HG03159 (cell line): ENCODE results near the gene LRMDA.

Experiments used
- ATAC-seq: cut with Tn5 transposase; IDR thresholded peaks from one replicate; pipeline ENCODE4 v1.9.1; 2021; ENCODE audit warnings: mild to moderate bottlenecking, moderate library complexity; ENCODE audit not compliant: unreplicated experiment

The LRMDA gene

GRCh38 chr10:75654772-75655171, 223.3 kb downstream of the LRMDA start:
- no peak for ATAC-seq

DNA sequence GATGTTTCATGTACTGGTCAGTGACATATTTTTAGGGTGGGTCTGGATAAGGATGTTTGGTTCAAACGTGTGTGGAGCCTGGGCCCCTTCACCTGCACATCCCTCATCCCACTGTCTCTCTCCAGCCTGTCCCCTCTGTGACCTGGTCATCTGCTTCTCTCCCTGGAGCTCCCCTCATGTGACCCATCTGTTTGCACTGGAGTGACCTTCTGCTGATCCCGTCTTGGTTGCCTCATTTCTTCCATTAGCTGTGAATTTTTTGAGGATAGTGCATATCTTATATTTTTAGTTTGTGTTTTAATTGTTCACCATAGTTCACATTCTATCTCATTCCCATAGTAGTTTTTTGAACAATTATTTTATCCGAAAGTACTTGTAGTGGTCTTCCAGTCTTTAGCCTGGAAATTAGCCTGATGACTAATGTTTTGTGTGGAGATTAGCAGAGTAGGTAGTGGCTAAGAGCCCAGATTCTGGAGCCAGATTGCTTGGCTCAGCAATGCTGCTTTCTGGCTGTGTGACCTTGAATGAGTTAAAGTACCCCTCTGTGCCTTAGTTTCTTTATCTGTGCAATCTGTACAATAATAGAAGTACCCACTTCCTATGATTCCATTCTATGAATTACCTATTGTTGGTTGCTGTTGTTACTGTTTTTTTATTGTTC, 224.5 kb downstream of the LRMDA start:
- ATAC-seq: no peak

DNA sequence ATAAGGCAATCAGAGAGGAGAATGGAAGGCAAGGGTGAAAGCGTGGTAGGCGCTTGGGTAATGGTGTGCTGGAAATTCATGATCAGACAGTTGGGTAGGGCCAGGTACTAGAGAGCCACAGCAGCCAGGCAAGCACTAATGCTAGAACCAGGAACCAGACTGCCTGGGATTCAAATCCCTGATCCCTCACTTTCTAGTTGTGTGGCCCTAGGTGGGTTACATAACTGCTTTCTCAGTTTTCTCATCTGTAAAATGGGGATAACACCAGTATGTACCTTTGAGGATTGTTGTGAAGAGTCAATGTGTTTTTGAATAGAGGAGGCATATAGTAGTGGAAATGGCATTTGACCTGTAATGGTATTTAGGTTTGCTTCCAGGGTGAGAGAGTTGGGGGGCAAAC, 225.9 kb downstream of the LRMDA start:
- ATAC-seq: no peak

DNA sequence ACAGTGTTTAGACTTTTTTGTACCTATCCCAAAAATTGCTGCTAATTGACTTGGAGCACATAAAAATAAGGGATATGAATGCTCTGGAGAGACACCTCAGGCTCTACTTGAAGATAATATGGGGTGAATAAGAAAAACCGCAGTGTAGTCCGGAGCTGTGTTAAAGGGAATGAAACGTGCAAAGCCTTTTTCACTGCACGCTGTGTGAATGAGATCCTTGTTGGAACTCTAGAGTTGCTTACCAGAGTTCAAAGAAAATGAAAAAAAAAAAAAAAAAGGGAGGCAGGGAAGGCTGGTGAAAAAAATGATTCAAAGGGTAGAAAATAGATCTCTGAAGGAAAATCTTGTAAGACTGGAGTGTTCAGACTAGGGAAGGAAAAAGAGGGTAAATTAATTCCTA, 226.6 kb downstream of the LRMDA start:
- ATAC-seq: no peak

GRCh38 chr10:75658496-75658895, 227.1 kb downstream of the LRMDA start:
- ATAC-seq: no peak

DNA sequence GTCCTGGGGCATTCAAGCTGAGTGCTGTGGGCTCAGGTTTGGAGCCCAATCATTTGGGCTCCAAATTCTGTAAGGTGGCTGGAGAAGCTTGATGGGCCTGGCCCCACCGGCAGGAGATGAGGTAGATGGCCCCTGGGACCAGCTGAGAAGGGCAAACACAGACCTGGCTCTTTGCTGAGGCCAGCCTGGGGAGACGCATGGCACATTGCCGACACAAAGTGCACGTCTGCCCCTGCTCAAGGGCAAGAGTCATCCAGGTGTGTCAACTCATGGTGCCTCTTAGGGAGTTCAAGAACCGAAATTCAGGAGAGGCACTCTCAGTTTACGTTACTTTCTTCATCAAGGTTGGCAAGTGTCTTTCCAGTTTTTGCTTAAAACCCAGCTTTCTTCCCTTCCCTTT, 227.5 kb downstream of the LRMDA start:
- ATAC-seq: no peak

GRCh38 chr10:75660823-75661222, 229.4 kb downstream of the LRMDA start:
- no peak for ATAC-seq

DNA sequence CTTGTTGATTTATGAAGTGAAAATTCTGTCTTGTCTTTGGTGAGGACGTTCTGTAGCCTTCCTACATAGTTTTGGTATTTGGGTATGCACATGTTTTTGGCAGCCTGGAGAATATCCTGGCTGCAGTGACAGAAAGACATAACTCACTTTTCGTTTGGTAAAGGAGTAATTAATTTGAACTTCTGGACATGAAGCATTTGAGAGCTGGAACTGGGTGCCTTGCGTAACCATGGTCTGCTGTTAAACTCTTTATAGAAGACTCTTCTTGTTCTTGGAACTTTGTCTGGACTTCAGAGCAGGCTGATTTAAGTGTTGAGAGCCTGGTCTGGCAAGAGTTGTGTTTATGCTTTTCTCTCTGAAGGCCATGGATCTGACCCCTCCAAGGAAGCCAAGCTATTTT, 231.3 kb downstream of the LRMDA start:
- ATAC-seq: no peak

DNA sequence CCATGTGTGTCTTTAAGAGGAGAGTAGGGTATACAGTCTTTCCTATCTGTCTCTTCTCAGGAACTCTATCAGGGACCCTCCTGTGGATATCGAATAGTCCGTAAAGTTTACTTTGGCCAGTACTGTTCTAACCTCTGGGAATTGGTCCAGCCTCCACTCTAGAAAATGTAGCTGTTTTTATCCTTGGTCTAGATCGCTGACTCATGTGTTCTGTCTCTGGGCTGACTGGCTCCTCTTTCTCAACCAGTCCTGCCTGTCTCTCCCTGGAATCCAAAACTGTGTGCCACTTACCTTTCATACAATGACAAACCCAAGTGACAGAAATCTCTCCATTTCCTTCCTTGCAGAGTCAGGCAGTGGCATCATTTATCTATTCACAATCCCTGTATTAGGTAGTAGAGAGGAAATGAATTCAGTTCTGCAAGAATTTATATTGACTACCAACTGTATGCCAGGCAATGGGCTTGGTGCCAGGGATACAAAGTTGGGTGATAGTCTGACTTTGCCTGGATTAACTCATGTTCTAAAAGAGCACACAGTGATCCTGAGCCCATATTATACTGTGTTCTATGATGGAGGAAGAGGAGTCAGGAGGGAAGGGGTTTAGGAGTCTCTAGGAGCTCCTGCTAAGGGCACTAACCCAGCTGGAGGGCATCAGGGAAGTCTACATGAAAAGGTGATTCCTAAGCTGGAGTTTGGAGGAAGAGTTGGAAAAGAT, 232.7 kb downstream of the LRMDA start:
- ATAC-seq: no peak

- no peak for ATAC-seq
Observed at GRCh38 chr10:75664968-75665367, 233.5 kb downstream of the LRMDA start.

- no peak for ATAC-seq
Observed at GRCh38 chr10:75665707-75666106, 234.3 kb downstream of the LRMDA start.

- ATAC-seq: no peak
Observed at GRCh38 chr10:75672111-75672671, 240.8 kb downstream of the LRMDA start.

GRCh38 chr10:75672842-75673241, 241.4 kb downstream of the LRMDA start:
- ATAC-seq: no peak

GRCh38 chr10:75677541-75677940, 246.1 kb downstream of the LRMDA start:
- no peak for ATAC-seq

DNA sequence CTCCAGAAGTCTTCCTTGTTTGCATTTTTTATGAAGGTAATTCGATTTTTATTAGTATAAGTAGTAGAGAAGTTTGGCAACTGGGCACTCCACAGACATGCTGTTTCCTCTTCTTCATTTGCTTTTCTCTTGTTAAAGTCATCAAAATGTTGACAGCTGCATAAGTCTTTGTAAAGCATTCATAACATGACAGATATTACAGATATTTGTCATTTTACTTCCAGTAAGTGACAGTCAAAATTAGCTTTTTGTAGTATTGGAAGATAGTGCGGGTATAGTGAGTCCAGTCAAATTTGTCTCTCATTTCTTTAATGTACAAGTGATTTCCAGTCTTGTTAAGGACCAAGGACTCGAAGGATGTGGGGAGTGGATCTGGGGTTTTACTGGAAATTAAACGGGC, 247.1 kb downstream of the LRMDA start:
- ATAC-seq: no peak

- no peak for ATAC-seq
Observed at GRCh38 chr10:75679536-75679935, 248.1 kb downstream of the LRMDA start.

DNA sequence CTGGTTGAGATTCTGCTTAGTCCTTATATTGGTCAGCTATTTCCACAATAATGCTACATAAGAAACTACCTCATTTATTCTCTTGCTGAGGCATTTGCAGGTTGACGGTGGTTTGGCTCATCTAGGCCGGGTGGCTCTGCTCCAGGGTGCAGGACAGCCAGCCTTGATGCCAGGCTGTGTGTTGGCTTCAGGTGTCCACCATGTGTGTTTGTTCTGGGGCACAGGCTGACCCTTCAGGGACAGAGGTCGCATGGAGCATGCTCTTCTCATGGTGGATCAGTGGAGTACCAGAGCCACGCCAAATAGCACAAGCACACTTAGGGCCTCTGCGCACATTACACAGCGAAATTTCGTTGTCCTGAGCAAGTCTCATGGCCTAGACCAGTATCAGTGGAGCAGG, 249.9 kb downstream of the LRMDA start:
- ATAC-seq: no peak

DNA sequence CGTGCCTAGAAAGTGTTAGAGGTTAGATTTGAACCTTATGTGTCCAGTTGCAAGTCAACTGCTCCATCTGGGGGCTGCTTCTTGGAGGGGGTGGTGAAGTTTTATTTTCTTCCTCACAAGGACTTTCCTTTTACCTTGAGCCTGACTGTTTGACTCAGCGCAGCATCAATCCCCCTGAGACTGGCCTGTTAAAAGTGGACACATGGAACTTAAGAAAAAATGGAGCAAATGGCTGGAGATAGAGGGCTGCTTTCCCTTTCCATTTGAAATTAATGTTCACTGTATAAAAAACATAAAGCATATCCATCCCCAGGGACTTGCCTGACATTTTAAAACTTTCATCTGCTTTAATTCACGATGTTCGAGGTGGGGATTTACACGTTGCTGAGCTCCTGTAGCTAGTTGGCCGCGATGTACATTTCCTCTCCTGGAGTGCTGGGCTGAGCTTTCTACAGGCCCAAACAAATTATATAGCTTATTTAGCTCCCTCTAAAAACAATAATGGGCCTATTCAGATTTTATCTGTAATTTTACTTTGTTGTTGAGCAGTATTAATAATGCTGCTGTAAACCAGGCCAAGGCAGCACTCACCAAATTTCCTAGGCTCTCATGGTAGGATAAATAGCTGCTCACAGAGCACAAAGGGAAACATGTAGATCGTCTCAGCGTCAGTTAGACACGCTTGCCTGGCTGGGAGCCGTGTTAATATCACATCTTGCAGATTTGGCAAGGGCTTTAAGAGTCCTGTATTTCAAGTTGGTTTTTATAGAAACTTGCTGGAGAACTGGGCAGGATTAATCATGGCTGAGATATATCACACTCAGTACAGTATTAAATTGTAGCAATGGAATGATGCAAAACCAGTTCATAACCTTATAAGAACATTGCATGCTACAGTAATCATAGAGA, 251.5 kb downstream of the LRMDA start:
- ATAC-seq: no peak

- ATAC-seq: no peak
Observed at GRCh38 chr10:75685187-75685586, 253.8 kb downstream of the LRMDA start.

DNA sequence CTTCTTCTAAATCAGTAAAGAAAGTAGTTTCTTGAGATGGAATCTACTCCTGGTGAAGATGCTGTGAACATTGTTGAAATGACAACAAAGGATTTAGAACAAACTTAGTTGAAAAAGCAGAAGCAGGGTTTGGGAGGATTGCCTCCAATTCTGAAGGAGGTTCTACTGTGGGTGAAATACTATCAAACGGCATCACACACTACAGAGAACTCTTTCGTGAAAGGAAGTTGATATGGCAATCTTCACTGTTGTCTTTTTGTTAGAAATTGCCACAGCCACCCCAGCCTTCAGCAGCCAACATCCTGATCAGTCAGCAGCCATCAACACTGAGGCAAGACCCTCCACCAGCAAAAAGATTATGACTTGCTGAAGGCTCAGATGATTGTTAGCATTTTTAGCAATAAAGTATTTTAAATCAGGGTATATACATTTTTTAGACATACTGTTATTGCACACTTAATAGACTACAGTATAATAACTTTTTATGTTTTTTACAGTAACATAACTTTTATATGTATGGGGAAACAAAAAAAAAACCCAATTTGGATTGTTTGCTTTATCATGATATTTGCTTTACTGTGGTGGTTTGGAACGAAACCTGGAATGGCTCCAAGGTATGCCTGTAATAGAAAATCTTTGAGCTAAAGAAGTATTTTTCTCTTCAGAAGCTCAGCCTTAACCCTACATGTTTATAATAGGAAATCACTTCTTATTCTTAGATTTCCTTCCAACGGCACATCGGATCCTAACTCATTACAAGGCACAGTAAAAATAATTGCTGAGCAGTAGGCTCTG, 257.3 kb downstream of the LRMDA start:
- ATAC-seq: no peak

DNA sequence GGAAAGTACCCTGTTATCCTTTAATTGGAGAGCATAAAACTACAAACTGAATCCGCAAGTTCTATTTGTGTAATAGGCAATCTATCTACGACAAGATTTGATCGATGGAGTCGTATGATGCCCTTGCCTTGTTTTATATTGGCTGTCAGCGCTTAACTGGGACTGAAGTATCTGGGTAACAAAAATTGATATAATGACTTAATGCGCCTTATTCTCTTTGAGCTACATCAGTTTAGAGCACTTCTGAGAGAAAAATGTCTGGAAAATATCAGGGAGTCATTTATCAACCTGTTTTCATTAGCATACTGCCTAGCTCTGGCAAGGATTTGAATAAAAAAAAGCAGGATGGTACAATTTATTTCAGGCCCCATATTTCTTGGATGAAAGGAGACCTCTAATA, 262.1 kb downstream of the LRMDA start:
- no peak for ATAC-seq
